ENCODE measurements around the gene MICAL1. TPM values are rescaled to one million over a fixed set of nuclear protein-coding genes. Genes with fewer than 3 reads are reported as not detected.

The MICAL1 gene
- total and polyA plus RNA-seq, 2 of the 8 experiments (the other 6 are each of a cell fraction or from before 2014, with no cell fraction given), result 42.5 to 55.4 TPM

DNA sequence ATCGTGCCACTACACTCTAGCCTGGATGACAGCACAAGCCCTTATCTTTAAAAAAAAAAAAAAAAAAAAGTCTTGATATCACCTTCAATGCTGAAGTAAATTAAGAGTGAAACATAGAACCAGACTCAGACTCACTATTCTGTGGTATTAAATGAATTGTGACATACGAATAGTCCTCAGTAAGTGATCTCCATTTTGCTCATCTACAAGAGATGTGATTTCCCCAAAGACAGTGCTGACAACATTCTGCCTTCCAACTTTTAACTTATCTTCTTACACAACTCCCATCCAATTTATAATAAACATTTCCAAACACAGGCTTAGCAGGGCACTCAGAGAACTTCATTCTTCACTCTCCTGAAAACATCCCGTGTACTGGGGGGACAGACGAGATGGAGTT lies 19.4 kb upstream of the MICAL1 start (continued):
- TF ChIP-seq RXRA (IDR thresholded peaks at IDR 0.05; ENCODE audit: insufficient read depth, low read depth, low read length), result no peak
- TF ChIP-seq MAFK (IDR thresholded peaks at IDR 0.05; ENCODE audit: low read depth, low read length), result no peak
- no peak for TF ChIP-seq BACH1 (IDR thresholded peaks at IDR 0.05; ENCODE audit: low read length)

Data from H1 (cell line).